B cell (primary cell): Measurements from ENCODE around the gene UBTD1.

Experiments
- EZH2 ChIP-seq: IDR thresholded peaks from 2 replicates; pipeline ENCODE4 v1.6.1; 2012; ENCODE audit warnings: borderline replicate concordance, low read depth, mild to moderate bottlenecking, moderate library complexity, low read length; ENCODE audit not compliant: insufficient read depth, poor library complexity, severe bottlenecking
- TF ChIP-seq, protein P1 (sequence below): fragments of 200-600 bp; IDR thresholded peaks from one replicate; pipeline ENCODE4 v1.8.0; 2022; ENCODE audit warnings: antibody characterized with exemption, mild to moderate bottlenecking

DNA sequence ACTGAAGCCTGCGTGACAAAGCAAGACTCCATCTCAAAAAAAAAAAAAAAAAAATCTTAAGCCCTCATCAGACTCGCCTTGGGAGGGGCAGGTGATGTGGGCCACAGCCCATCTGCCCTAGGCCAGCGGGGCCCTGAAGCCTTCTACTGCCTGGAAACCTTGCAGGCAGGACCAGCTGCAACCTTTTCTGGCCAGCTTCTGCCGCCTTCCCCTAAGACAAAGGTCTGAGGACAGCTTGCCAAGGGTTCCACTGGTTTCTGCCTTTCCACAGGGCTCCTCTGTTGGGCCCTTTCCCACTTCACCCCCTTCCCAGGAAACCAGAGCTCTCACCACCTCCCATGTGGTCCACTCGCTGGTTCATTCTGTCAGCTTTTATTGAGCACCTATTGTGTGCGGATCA lies 35.2 kb downstream of the UBTD1 start:
- TF ChIP-seq, protein P1, sequence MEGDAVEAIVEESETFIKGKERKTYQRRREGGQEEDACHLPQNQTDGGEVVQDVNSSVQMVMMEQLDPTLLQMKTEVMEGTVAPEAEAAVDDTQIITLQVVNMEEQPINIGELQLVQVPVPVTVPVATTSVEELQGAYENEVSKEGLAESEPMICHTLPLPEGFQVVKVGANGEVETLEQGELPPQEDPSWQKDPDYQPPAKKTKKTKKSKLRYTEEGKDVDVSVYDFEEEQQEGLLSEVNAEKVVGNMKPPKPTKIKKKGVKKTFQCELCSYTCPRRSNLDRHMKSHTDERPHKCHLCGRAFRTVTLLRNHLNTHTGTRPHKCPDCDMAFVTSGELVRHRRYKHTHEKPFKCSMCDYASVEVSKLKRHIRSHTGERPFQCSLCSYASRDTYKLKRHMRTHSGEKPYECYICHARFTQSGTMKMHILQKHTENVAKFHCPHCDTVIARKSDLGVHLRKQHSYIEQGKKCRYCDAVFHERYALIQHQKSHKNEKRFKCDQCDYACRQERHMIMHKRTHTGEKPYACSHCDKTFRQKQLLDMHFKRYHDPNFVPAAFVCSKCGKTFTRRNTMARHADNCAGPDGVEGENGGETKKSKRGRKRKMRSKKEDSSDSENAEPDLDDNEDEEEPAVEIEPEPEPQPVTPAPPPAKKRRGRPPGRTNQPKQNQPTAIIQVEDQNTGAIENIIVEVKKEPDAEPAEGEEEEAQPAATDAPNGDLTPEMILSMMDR: no peak
- TF ChIP-seq EZH2: no peak
